HG02763 (cell line): ENCODE results near the gene ROBO1.
"Not testable (repeated sequence)": the region's sequence is repeated elsewhere in the genome, so short reads cannot be mapped to it uniquely, and the experiment has no call there.

ENCODE experiments used
- ATAC-seq: cut with Tn5 transposase; IDR thresholded peaks from one replicate; pipeline ENCODE4 v1.9.1; 2021; ENCODE audit warnings: mild to moderate bottlenecking, moderate library complexity; ENCODE audit not compliant: unreplicated experiment

Gene ROBO1

GRCh38 chr3:79767905-79768267, at the start of gene ROBO1:
ROBO1 (minus strand) TSS chr3:79767998.
- ATAC-seq = no peak

GRCh38 chr3:79817224-79817623, 49.4 kb upstream of the ROBO1 start:
- no peak for ATAC-seq

- no peak for ATAC-seq
Measured at GRCh38 chr3:79815478-79815877, 47.7 kb upstream of the ROBO1 start.

GRCh38 chr3:79810581-79810980, 42.8 kb upstream of the ROBO1 start:
- no peak for ATAC-seq

- ATAC-seq = no peak
Measured at GRCh38 chr3:79810092-79810491, 42.3 kb upstream of the ROBO1 start.

GRCh38 chr3:79809106-79809505, 41.3 kb upstream of the ROBO1 start:
- no peak for ATAC-seq

GRCh38 chr3:79808515-79808914, 40.7 kb upstream of the ROBO1 start:
- no peak for ATAC-seq

GRCh38 chr3:79790177-79790576, 22.4 kb upstream of the ROBO1 start:
- not testable (repeated sequence) for ATAC-seq

GRCh38 chr3:79773291-79773690, 5.5 kb upstream of the ROBO1 start:
- no peak for ATAC-seq

GRCh38 chr3:79769229-79769628, 1.4 kb upstream of the ROBO1 start:
- ATAC-seq = no peak

- no peak for ATAC-seq
Measured at GRCh38 chr3:79767194-79767904, 449 bp downstream of the ROBO1 start.

- no peak for ATAC-seq
Measured at GRCh38 chr3:79766496-79767193, 1.2 kb downstream of the ROBO1 start.

- no peak for ATAC-seq
Measured at GRCh38 chr3:79765911-79766310, 1.9 kb downstream of the ROBO1 start.

GRCh38 chr3:79761441-79761840, 6.4 kb downstream of the ROBO1 start:
- ATAC-seq = no peak

- no peak for ATAC-seq
Measured at GRCh38 chr3:79751703-79752102, 16.1 kb downstream of the ROBO1 start.

GRCh38 chr3:79737530-79737929, 30.3 kb downstream of the ROBO1 start:
- no peak for ATAC-seq

GRCh38 chr3:79729096-79729495, 38.7 kb downstream of the ROBO1 start:
- no peak for ATAC-seq

- no peak for ATAC-seq
Measured at GRCh38 chr3:79726786-79727185, 41.0 kb downstream of the ROBO1 start.

GRCh38 chr3:79724206-79724605, 43.6 kb downstream of the ROBO1 start:
- no peak for ATAC-seq

GRCh38 chr3:79690072-79690471, 77.7 kb downstream of the ROBO1 start:
- no peak for ATAC-seq

- no peak for ATAC-seq
Measured at GRCh38 chr3:79685108-79685507, 82.7 kb downstream of the ROBO1 start.

- ATAC-seq = no peak
Measured at GRCh38 chr3:79684041-79684440, 83.8 kb downstream of the ROBO1 start.

- ATAC-seq = no peak
Measured at GRCh38 chr3:79672731-79673130, 95.1 kb downstream of the ROBO1 start.
